SK-N-SH treated with all-trans-retinoic acid at 6 μM for 48 hours (cell line): ENCODE measurements around the gene COG3.

Experiments
- ARNTL ChIP-seq: fragments of 450-650 bp; formaldehyde crosslinking; IDR thresholded peaks from 2 replicates; pipeline ENCODE4 v1.5.0; 2020; ENCODE audit warnings: low read depth, mild to moderate bottlenecking, moderate library complexity, borderline replicate concordance
- GLIS3 ChIP-seq: fragments of 250-450 bp; sonication (Bioruptor Pico); IDR thresholded peaks from 2 replicates; pipeline ENCODE4 v1.5.0; 2020; ENCODE audit warnings: mild to moderate bottlenecking, moderate library complexity
- OSR1 ChIP-seq: fragments of 250-450 bp; sonication (Bioruptor Pico); IDR thresholded peaks from 2 replicates; pipeline ENCODE4 v1.8.0; 2022; ENCODE audit warnings: moderate library complexity, mild to moderate bottlenecking, inconsistent platforms
- PPARA ChIP-seq: fragments of 250-450 bp; sonication (Bioruptor Pico); IDR thresholded peaks from 2 replicates; pipeline ENCODE4 v1.5.0; 2020; ENCODE audit warnings: mild to moderate bottlenecking, borderline replicate concordance
- RARB ChIP-seq: fragments of 250-450 bp; sonication (Bioruptor Pico); IDR thresholded peaks from 2 replicates; pipeline ENCODE4 v1.8.0; 2021; ENCODE audit warnings: mild to moderate bottlenecking, moderate library complexity
- TCF4 ChIP-seq: fragments of 250-450 bp; sonication (Bioruptor Pico); IDR thresholded peaks from 2 replicates; pipeline ENCODE4 v1.8.0; 2021; ENCODE audit warnings: mild to moderate bottlenecking, moderate library complexity, borderline replicate concordance
- ZFP3 ChIP-seq: fragments of 250-450 bp; sonication (Bioruptor Pico); IDR thresholded peaks from 2 replicates; pipeline ENCODE4 v1.5.0; 2020; ENCODE audit warnings: mild to moderate bottlenecking, moderate library complexity
- ZNF565 ChIP-seq: fragments of 450-650 bp; formaldehyde crosslinking; conservative IDR thresholded peaks from 2 replicates; pipeline ENCODE4 v1.5.0; 2020; ENCODE audit warnings: low read depth, mild to moderate bottlenecking, moderate library complexity
- ZNF70 ChIP-seq: fragments of 450-650 bp; formaldehyde crosslinking; IDR thresholded peaks from 2 replicates; pipeline ENCODE4 v1.5.0; 2020; ENCODE audit warnings: mild to moderate bottlenecking, moderate library complexity
- ZNF8 ChIP-seq: fragments of 450-650 bp; formaldehyde crosslinking; IDR thresholded peaks from 2 replicates; pipeline ENCODE4 v1.5.0; 2020; ENCODE audit warnings: mild to moderate bottlenecking, moderate library complexity
- TF ChIP-seq, protein P1 (sequence below): fragments of 250-450 bp; sonication (Bioruptor Pico); IDR thresholded peaks from 2 replicates; pipeline ENCODE4 v1.8.0; 2021; ENCODE audit warnings: low read depth, mild to moderate bottlenecking, moderate library complexity, borderline replicate concordance
- TF ChIP-seq, protein P2 (sequence below): fragments of 250-450 bp; sonication (Bioruptor Pico); IDR thresholded peaks from 2 replicates; pipeline ENCODE4 v1.5.1; 2020; ENCODE audit warnings: low read depth, mild to moderate bottlenecking, moderate library complexity
- TF ChIP-seq, protein P3 (sequence below): fragments of 250-450 bp; sonication (Bioruptor Pico); IDR thresholded peaks from 2 replicates; pipeline ENCODE4 v1.8.0; 2020; ENCODE audit warnings: mild to moderate bottlenecking, moderate library complexity, borderline replicate concordance
- TF ChIP-seq, protein P4 (sequence below): fragments of 250-450 bp; sonication (Bioruptor Pico); IDR thresholded peaks from 2 replicates; pipeline ENCODE4 v1.5.1; 2021; ENCODE audit warnings: mild to moderate bottlenecking, moderate library complexity

DNA sequence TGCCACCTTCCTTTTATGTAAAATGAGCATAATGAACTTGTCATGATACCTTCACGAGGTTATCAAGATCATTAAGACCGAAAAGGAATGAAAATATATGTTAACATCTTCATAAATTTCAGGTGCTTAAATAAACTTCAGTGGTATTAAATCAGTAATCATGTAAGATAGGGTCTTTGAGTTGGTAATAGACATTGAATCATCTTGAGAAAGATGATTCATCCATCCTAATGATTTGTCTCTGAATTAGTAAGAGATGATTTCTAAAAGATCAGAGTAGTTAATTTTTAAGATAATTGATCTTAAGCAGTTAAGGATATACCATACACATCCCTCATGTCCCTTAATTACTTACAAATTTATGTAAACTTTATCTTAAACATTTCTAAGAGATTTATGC is 52.0 kb downstream of the COG3 start:
- no peak for TF ChIP-seq RARB (CRISPR knock-in tag)
- TF ChIP-seq ARNTL (CRISPR knock-in tag), result no peak
- no peak for TF ChIP-seq OSR1
- TF ChIP-seq ZNF565 (CRISPR knock-in tag), result no peak
- TF ChIP-seq, protein P1, sequence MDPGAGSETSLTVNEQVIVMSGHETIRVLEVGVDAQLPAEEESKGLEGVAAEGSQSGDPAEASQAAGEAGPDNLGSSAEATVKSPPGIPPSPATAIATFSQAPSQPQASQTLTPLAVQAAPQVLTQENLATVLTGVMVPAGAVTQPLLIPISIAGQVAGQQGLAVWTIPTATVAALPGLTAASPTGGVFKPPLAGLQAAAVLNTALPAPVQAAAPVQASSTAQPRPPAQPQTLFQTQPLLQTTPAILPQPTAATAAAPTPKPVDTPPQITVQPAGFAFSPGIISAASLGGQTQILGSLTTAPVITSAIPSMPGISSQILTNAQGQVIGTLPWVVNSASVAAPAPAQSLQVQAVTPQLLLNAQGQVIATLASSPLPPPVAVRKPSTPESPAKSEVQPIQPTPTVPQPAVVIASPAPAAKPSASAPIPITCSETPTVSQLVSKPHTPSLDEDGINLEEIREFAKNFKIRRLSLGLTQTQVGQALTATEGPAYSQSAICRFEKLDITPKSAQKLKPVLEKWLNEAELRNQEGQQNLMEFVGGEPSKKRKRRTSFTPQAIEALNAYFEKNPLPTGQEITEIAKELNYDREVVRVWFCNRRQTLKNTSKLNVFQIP, result no peak
- TF ChIP-seq, protein P2, sequence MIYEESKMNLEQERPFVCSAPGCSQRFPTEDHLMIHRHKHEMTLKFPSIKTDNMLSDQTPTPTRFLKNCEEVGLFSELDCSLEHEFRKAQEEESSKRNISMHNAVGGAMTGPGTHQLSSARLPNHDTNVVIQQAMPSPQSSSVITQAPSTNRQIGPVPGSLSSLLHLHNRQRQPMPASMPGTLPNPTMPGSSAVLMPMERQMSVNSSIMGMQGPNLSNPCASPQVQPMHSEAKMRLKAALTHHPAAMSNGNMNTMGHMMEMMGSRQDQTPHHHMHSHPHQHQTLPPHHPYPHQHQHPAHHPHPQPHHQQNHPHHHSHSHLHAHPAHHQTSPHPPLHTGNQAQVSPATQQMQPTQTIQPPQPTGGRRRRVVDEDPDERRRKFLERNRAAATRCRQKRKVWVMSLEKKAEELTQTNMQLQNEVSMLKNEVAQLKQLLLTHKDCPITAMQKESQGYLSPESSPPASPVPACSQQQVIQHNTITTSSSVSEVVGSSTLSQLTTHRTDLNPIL (CRISPR knock-in tag), result no peak
- TF ChIP-seq, protein P3, sequence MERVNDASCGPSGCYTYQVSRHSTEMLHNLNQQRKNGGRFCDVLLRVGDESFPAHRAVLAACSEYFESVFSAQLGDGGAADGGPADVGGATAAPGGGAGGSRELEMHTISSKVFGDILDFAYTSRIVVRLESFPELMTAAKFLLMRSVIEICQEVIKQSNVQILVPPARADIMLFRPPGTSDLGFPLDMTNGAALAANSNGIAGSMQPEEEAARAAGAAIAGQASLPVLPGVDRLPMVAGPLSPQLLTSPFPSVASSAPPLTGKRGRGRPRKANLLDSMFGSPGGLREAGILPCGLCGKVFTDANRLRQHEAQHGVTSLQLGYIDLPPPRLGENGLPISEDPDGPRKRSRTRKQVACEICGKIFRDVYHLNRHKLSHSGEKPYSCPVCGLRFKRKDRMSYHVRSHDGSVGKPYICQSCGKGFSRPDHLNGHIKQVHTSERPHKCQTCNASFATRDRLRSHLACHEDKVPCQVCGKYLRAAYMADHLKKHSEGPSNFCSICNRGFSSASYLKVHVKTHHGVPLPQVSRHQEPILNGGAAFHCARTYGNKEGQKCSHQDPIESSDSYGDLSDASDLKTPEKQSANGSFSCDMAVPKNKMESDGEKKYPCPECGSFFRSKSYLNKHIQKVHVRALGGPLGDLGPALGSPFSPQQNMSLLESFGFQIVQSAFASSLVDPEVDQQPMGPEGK (CRISPR knock-in tag), result no peak
- no peak for TF ChIP-seq GLIS3 (CRISPR knock-in tag)
- TF ChIP-seq PPARA (CRISPR knock-in tag), result no peak
- no peak for TF ChIP-seq TCF4 (CRISPR knock-in tag)
- no peak for TF ChIP-seq ZNF8
- TF ChIP-seq ZNF70, result no peak
- TF ChIP-seq, protein P4, sequence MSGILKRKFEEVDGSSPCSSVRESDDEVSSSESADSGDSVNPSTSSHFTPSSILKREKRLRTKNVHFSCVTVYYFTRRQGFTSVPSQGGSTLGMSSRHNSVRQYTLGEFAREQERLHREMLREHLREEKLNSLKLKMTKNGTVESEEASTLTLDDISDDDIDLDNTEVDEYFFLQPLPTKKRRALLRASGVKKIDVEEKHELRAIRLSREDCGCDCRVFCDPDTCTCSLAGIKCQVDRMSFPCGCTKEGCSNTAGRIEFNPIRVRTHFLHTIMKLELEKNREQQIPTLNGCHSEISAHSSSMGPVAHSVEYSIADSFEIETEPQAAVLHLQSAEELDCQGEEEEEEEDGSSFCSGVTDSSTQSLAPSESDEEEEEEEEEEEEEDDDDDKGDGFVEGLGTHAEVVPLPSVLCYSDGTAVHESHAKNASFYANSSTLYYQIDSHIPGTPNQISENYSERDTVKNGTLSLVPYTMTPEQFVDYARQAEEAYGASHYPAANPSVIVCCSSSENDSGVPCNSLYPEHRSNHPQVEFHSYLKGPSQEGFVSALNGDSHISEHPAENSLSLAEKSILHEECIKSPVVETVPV, result no peak
- no peak for TF ChIP-seq ZFP3 (CRISPR knock-in tag)
